ENCODE results near the gene SLC12A9.

DNA sequence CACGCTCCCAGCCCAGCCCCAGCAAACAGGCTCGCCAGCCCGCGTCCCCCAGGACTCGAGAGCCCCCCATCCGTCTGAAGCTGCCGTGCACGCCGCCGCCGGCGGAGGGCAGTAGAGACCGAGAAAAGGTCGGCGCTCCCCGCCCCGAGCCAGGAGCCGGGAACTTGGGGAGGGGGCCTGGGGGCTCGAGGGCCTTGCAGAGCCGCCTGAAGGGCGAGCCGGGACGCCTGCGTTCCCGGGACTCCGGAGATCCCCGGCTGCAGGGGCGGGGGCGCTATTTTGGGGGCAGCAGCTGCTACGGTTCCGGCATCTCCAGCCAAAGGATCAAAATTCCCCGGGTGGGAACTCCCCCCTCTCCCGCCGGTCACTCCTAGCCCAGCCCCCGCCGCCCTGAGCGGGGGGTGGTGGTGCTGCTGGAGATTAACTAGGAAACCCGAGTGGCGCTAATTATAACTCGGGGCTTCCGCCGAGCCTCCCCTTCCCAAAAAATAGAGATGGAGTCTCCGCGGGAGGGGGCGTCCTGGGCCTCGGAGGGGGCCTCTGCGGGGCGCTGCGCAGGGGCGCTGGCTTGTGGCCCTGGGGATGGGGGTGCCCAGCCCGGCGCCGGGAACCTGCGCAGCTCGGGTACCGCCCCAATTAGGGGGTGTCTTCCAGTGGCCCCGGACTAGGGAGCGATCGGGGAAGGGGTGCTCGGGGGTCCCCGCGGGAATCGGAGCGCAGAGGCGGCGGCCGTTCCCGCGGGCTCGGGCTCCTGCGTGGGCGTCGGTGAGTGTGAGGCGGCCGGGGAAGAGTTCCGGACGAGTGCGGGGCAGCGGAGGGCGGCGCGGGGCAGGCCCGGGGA is 42.6 kb downstream of the SLC12A9 start:
- TF ChIP-seq, protein P1, sequence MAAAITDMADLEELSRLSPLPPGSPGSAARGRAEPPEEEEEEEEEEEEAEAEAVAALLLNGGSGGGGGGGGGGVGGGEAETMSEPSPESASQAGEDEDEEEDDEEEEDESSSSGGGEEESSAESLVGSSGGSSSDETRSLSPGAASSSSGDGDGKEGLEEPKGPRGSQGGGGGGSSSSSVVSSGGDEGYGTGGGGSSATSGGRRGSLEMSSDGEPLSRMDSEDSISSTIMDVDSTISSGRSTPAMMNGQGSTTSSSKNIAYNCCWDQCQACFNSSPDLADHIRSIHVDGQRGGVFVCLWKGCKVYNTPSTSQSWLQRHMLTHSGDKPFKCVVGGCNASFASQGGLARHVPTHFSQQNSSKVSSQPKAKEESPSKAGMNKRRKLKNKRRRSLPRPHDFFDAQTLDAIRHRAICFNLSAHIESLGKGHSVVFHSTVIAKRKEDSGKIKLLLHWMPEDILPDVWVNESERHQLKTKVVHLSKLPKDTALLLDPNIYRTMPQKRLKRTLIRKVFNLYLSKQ (tag by site-specific recombination; IDR thresholded peaks at IDR 0.05; ENCODE audit: borderline replicate concordance): no peak
- TF ChIP-seq ZNF274 (IDR thresholded peaks at IDR 0.05; ENCODE audit: low read length) (no peak), ZNF274 (tag by site-specific recombination; IDR thresholded peaks at IDR 0.05; ENCODE audit: borderline replicate concordance) (no peak), KLF1 (tag by site-specific recombination; IDR thresholded peaks at IDR 0.05) (no peak)
- TF ChIP-seq, protein P2, sequence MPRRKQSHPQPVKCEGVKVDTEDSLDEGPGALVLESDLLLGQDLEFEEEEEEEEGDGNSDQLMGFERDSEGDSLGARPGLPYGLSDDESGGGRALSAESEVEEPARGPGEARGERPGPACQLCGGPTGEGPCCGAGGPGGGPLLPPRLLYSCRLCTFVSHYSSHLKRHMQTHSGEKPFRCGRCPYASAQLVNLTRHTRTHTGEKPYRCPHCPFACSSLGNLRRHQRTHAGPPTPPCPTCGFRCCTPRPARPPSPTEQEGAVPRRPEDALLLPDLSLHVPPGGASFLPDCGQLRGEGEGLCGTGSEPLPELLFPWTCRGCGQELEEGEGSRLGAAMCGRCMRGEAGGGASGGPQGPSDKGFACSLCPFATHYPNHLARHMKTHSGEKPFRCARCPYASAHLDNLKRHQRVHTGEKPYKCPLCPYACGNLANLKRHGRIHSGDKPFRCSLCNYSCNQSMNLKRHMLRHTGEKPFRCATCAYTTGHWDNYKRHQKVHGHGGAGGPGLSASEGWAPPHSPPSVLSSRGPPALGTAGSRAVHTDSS (tag by site-specific recombination; IDR thresholded peaks at IDR 0.05): no peak
- TF ChIP-seq, protein P3, sequence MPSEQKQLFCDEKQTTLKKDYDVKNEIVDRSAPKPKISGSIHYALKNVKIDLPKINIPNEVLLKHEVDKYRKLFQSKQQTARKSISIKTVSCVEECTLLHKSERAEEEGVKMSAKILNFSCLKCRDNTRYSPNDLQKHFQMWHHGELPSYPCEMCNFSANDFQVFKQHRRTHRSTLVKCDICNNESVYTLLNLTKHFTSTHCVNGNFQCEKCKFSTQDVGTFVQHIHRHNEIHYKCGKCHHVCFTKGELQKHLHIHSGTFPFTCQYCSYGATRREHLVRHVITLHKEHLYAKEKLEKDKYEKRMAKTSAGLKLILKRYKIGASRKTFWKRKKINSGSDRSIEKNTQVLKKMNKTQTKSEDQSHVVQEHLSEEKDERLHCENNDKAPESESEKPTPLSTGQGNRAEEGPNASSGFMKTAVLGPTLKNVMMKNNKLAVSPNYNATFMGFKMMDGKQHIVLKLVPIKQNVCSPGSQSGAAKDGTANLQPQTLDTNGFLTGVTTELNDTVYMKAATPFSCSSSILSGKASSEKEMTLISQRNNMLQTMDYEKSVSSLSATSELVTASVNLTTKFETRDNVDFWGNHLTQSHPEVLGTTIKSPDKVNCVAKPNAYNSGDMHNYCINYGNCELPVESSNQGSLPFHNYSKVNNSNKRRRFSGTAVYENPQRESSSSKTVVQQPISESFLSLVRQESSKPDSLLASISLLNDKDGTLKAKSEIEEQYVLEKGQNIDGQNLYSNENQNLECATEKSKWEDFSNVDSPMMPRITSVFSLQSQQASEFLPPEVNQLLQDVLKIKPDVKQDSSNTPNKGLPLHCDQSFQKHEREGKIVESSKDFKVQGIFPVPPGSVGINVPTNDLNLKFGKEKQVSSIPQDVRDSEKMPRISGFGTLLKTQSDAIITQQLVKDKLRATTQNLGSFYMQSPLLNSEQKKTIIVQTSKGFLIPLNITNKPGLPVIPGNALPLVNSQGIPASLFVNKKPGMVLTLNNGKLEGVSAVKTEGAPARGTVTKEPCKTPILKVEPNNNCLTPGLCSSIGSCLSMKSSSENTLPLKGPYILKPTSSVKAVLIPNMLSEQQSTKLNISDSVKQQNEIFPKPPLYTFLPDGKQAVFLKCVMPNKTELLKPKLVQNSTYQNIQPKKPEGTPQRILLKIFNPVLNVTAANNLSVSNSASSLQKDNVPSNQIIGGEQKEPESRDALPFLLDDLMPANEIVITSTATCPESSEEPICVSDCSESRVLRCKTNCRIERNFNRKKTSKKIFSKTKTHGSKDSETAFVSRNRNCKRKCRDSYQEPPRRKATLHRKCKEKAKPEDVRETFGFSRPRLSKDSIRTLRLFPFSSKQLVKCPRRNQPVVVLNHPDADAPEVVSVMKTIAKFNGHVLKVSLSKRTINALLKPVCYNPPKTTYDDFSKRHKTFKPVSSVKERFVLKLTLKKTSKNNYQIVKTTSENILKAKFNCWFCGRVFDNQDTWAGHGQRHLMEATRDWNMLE (tag by site-specific recombination; conservative IDR thresholded peaks at IDR 0.05; ENCODE audit: low read depth): no peak
